Activated CD8-positive, alpha-beta memory T cell treated with anti-CD3 and anti-CD28 coated beads, Interleukin-2, amount 10 ng/mL, durations not matched to agents 7 days and 5 days (primary cell): Measurements from ENCODE around the gene CLSTN1. TPM values are rescaled to one million over a fixed set of nuclear protein-coding genes. Genes with fewer than 3 reads are reported as not detected.

Experiments
- ATAC-seq: fragments of 150-1000 bp; cut with Tn5 transposase; one replicate; pipeline ENCODE4 v1.10.0; 2021; ENCODE audit warnings: moderate library complexity
- CTCF ChIA-PET: fragments of 350-600 bp; sonication (Branson Sonifier 250); formaldehyde crosslinking; loops from one replicate; lab custom pipeline; 2021; ENCODE audit warnings: antibody characterized with exemption; lab: Charles Lee
- DNase-seq: peaks from one replicate; pipeline ENCODE4 v3.0.0-alpha.2; 2020
- H3K27ac Mint-ChIP-seq: one replicate; pipeline ENCODE4 v1.8.0; 2021; ENCODE audit warnings: mild to moderate bottlenecking, mixed read lengths
- H3K27me3 Mint-ChIP-seq: one replicate; pipeline ENCODE4 v1.8.0; 2021; ENCODE audit warnings: mixed read lengths
- H3K36me3 Mint-ChIP-seq: one replicate; pipeline ENCODE4 v1.8.0; 2021; ENCODE audit warnings: mild to moderate bottlenecking, mixed read lengths
- H3K4me1 Mint-ChIP-seq: one replicate; pipeline ENCODE4 v1.8.0; 2021; ENCODE audit warnings: mixed read lengths
- H3K4me3 Mint-ChIP-seq: one replicate; pipeline ENCODE4 v1.8.0; 2021; ENCODE audit warnings: mild to moderate bottlenecking, moderate library complexity, mixed read lengths
- H3K9me3 Mint-ChIP-seq: one replicate; pipeline ENCODE4 v1.8.0; 2022; ENCODE audit warnings: low read depth, mixed read lengths
- total RNA-seq, 2 experiments: library from RNA; stranded (reverse); gene quantifications; one replicate each; pipeline ENCODE4 v1.2.3, GENCODE V29; 2021

Gene CLSTN1
- total RNA-seq, 2 experiments from 2014 or later = 81.5 to 99.3 TPM

- H3K4me1 Mint-ChIP-seq = peaks cover 70% of the 10 kb centered on the region
- ATAC-seq = no peak
Measured at GRCh38 chr1:9723068-9723805, 100.5 kb downstream of the CLSTN1 start.

GRCh38 chr1:9722378-9722749 lies 101.4 kb downstream of the CLSTN1 start:
- Mint-ChIP-seq H3K9me3 (no peaks in the 10 kb centered on the region), H3K27ac (peak overlapping the region; percentile 40), H3K4me3 (no peak overlapping the region), H3K27me3 (peaks cover 2% of the 10 kb centered on the region), H3K36me3 (peaks cover 79% of the 10 kb centered on the region), H3K4me1 (peaks cover 70% of the 10 kb centered on the region)
- CTCF ChIA-PET = interaction anchor here (0.9 to 7.9 kb wide), 4 partner anchors 37 to 146 kb away, joined by 3 to 150 read pairs (median 11); no protein-coding TSS in a partner anchor
- ATAC-seq = no peak
- DNase-seq = no peak

More at GRCh38 chr1:9723068-9723805, 100.5 kb downstream of the CLSTN1 start:
- no peak for DNase-seq
- H3K36me3 Mint-ChIP-seq = peaks cover 78% of the 10 kb centered on the region
- H3K27ac Mint-ChIP-seq = peak overlapping the region; percentile 40
- H3K27me3 Mint-ChIP-seq = no peaks in the 10 kb centered on the region
- H3K4me3 Mint-ChIP-seq = no peak overlapping the region
- CTCF ChIA-PET = interaction anchor here (8.2 kb wide), 1 partner anchor 95 kb away, joined by 85 read pairs; no protein-coding TSS in a partner anchor
- no peaks in the 10 kb centered on the region for H3K9me3 Mint-ChIP-seq

- Mint-ChIP-seq H3K9me3 (no peaks in the 10 kb centered on the region), H3K27ac (peak overlapping the region; percentile 15), H3K4me3 (no peak overlapping the region), H3K36me3 (peaks cover 78% of the 10 kb centered on the region), H3K4me1 (peaks cover 69% of the 10 kb centered on the region), H3K27me3 (peaks cover 2% of the 10 kb centered on the region)
- CTCF ChIA-PET = interaction anchor here (0.6 to 7.9 kb wide), 9 partner anchors 9 to 147 kb away, joined by 3 to 150 read pairs (median 4); no protein-coding TSS in a partner anchor
- DNase-seq (peak; percentile 75), ATAC-seq (no peak)
Measured at GRCh38 chr1:9721606-9722377, 102.0 kb downstream of the CLSTN1 start.

- Mint-ChIP-seq H3K4me1 (peaks cover 69% of the 10 kb centered on the region), H3K27ac (peak overlapping the region; percentile 40), H3K9me3 (no peaks in the 10 kb centered on the region), H3K36me3 (peaks cover 81% of the 10 kb centered on the region), H3K27me3 (peaks cover 2% of the 10 kb centered on the region), H3K4me3 (no peak overlapping the region)
- CTCF ChIA-PET = interaction anchor here (0.6 to 7.9 kb wide), 13 partner anchors 10 to 148 kb away, joined by 3 to 150 read pairs (median 4); partner anchors contain the start of gene PIK3CD
- DNase-seq (no peak), ATAC-seq (no peak)
Measured at GRCh38 chr1:9720785-9721605, 102.8 kb downstream of the CLSTN1 start.

- peaks cover 87% of the 10 kb centered on the region for H3K36me3 Mint-ChIP-seq
- peaks cover 74% of the 10 kb centered on the region for H3K4me1 Mint-ChIP-seq
- CTCF ChIA-PET = interaction anchor here (0.9 to 7.9 kb wide), 12 partner anchors 8 to 148 kb away, joined by 3 to 150 read pairs (median 6); partner anchors contain the start of gene PIK3CD
- DNase-seq = no peak
- ATAC-seq = no peak
- H3K27ac Mint-ChIP-seq = peak overlapping the region; percentile 96
- peaks cover 2% of the 10 kb centered on the region for H3K27me3 Mint-ChIP-seq
- H3K4me3 Mint-ChIP-seq = no peak overlapping the region
- H3K9me3 Mint-ChIP-seq = no peaks in the 10 kb centered on the region
Measured at GRCh38 chr1:9719978-9720722, 103.6 kb downstream of the CLSTN1 start.

- H3K4me3 Mint-ChIP-seq = peak overlapping the region; percentile 87
- H3K4me1 Mint-ChIP-seq = peaks cover 75% of the 10 kb centered on the region
- ATAC-seq (no peak), DNase-seq (no peak)
- no peaks in the 10 kb centered on the region for H3K9me3 Mint-ChIP-seq
- H3K36me3 Mint-ChIP-seq = peaks cover 79% of the 10 kb centered on the region
- H3K27me3 Mint-ChIP-seq = peaks cover 2% of the 10 kb centered on the region
- CTCF ChIA-PET = interaction anchor here (1.0 to 7.9 kb wide), 9 partner anchors 7 to 89 kb away, joined by 3 to 150 read pairs (median 6); partner anchors contain the start of gene PIK3CD
- H3K27ac Mint-ChIP-seq = peak overlapping the region; percentile 96
Measured at GRCh38 chr1:9718006-9718680, 105.6 kb downstream of the CLSTN1 start.

- ATAC-seq (peak; percentile 70), DNase-seq (peak; percentile 98)
- peaks cover 2% of the 10 kb centered on the region for H3K27me3 Mint-ChIP-seq
- peak overlapping the region; percentile 87 for H3K4me3 Mint-ChIP-seq
- no peaks in the 10 kb centered on the region for H3K9me3 Mint-ChIP-seq
- CTCF ChIA-PET = interaction anchor here (0.6 to 7.9 kb wide), 12 partner anchors 8 to 151 kb away, joined by 3 to 150 read pairs (median 5); partner anchors contain the start of gene PIK3CD
- peak overlapping the region; percentile 96 for H3K27ac Mint-ChIP-seq
- peaks cover 78% of the 10 kb centered on the region for H3K36me3 Mint-ChIP-seq
- H3K4me1 Mint-ChIP-seq = peaks cover 78% of the 10 kb centered on the region
Measured at GRCh38 chr1:9717193-9718005, 106.4 kb downstream of the CLSTN1 start.

- DNase-seq (no peak), ATAC-seq (peak; percentile 5)
- H3K9me3 Mint-ChIP-seq = no peaks in the 10 kb centered on the region
Measured at GRCh38 chr1:9716404-9717192, 107.2 kb downstream of the CLSTN1 start.

GRCh38 chr1:9715536-9716226 lies 108.1 kb downstream of the CLSTN1 start:
- Mint-ChIP-seq H3K36me3 (peaks cover 76% of the 10 kb centered on the region), H3K27ac (peak overlapping the region; percentile 96), H3K27me3 (peaks cover 2% of the 10 kb centered on the region), H3K9me3 (no peaks in the 10 kb centered on the region), H3K4me3 (peak overlapping the region; percentile 87), H3K4me1 (peaks cover 81% of the 10 kb centered on the region)
- peak; percentile 88 for DNase-seq
- CTCF ChIA-PET = interaction anchor here (0.7 to 7.9 kb wide), 9 partner anchors 9 to 153 kb away, joined by 3 to 150 read pairs (median 5); partner anchors contain the start of gene PIK3CD
- ATAC-seq = peak; percentile 44

More at GRCh38 chr1:9716404-9717192, 107.2 kb downstream of the CLSTN1 start:
- Mint-ChIP-seq H3K27me3 (peaks cover 2% of the 10 kb centered on the region), H3K27ac (peak overlapping the region; percentile 96), H3K4me1 (peaks cover 81% of the 10 kb centered on the region), H3K36me3 (peaks cover 75% of the 10 kb centered on the region), H3K4me3 (peak overlapping the region; percentile 87)
- CTCF ChIA-PET = interaction anchor here (0.6 to 7.9 kb wide), 15 partner anchors 9 to 152 kb away, joined by 3 to 150 read pairs (median 5); partner anchors contain the start of gene PIK3CD

- peaks cover 71% of the 10 kb centered on the region for H3K36me3 Mint-ChIP-seq
- ATAC-seq (no peak), DNase-seq (no peak)
- peak overlapping the region; percentile 47 for H3K4me3 Mint-ChIP-seq
- H3K9me3 Mint-ChIP-seq = no peaks in the 10 kb centered on the region
- peaks cover 76% of the 10 kb centered on the region for H3K4me1 Mint-ChIP-seq
- peak overlapping the region; percentile 96 for H3K27ac Mint-ChIP-seq
- H3K27me3 Mint-ChIP-seq = peaks cover 2% of the 10 kb centered on the region
- CTCF ChIA-PET = interaction anchor here (1.2 to 7.9 kb wide), 6 partner anchors 8 to 87 kb away, joined by 4 to 150 read pairs (median 6); no protein-coding TSS in a partner anchor
Measured at GRCh38 chr1:9714257-9714718, 109.5 kb downstream of the CLSTN1 start.
